ENCODE results near the gene IFIT3.

GRCh38 chr10:89348975-89349374, 21.2 kb downstream of the IFIT3 start:
- no peak for TF ChIP-seq SAP30 (IDR thresholded peaks at IDR 0.05; ENCODE audit: insufficient read depth, insufficient replicate concordance, low read length)
- no peak for TF ChIP-seq GABPA (IDR thresholded peaks at IDR 0.05; ENCODE audit: borderline replicate concordance, insufficient read depth, low read length)
- no peak for TF ChIP-seq POLR2AphosphoS5 (IDR thresholded peaks at IDR 0.05; ENCODE audit: low read depth, low read length)
